ENCODE results near the gene FERMT3. TPM values are rescaled to one million over a fixed set of nuclear protein-coding genes. Genes with fewer than 3 reads are reported as not detected.

The FERMT3 gene
- total and polyA plus RNA-seq, 2 of the 13 experiments (the other 11 are each of a cell fraction or from before 2014, with no cell fraction given) = 0.29 TPM; not detected in 1

- no peaks in the 10 kb centered on the region for H3K9me3 ChIP-seq (ENCODE audit: low read length)
- intact Hi-C loops (cut with micrococcal nuclease; ENCODE audit: unreplicated experiment) = loop anchor here (5.0 to 10.0 kb wide), 2 partner anchors 56 to 119 kb away; partner anchors contain the start of genes CATSPERZ, ESRRA and FKBP2
- no peak; the same call in 1 of the 2 replicates for TF ChIP-seq GABPB1 (CRISPR knock-in tag; IDR thresholded peaks at IDR 0.05)
- TF ChIP-seq ZFP36L1 (CRISPR knock-in tag; IDR thresholded peaks at IDR 0.05) = no peak
- no peak; the same call in 1 of the 2 replicates for TF ChIP-seq RFX5 (IDR thresholded peaks at IDR 0.05; ENCODE audit: low read depth, low read length)
- no peak for TF ChIP-seq GZF1 (CRISPR knock-in tag; IDR thresholded peaks at IDR 0.05)
- no peak for TF ChIP-seq ZNF672 (CRISPR knock-in tag; IDR thresholded peaks at IDR 0.05)
- TF ChIP-seq ZNF138 (CRISPR knock-in tag; IDR thresholded peaks at IDR 0.05; ENCODE audit: low read depth) = no peak; the same call in 1 of the 2 replicates
- no peak for TF ChIP-seq SNAPC4 (CRISPR knock-in tag; IDR thresholded peaks at IDR 0.05)
- no peak for TF ChIP-seq E2F2 (CRISPR knock-in tag; IDR thresholded peaks at IDR 0.05; ENCODE audit: borderline replicate concordance)
- no peak for TF ChIP-seq NFRKB (IDR thresholded peaks at IDR 0.05)
- no peak for TF ChIP-seq ATF7-NPFF (CRISPR knock-in tag; IDR thresholded peaks at IDR 0.05; ENCODE audit: low read depth)
- TF ChIP-seq YY1 (IDR thresholded peaks at IDR 0.05; ENCODE audit: insufficient read depth, insufficient replicate concordance, low read depth, low read length) = peak; percentile 10
- TF ChIP-seq CREB3 (CRISPR knock-in tag; IDR thresholded peaks at IDR 0.05) = 0 out of 2 replicates have a peak, but pooled peaks have one; percentile 43
- peak; percentile 46 for TF ChIP-seq SALL1 (CRISPR knock-in tag; IDR thresholded peaks at IDR 0.05)
- TF ChIP-seq MBD4 (IDR thresholded peaks at IDR 0.05; ENCODE audit: borderline replicate concordance, low read length) = no peak
Observed at GRCh38 chr11:64185693-64186491, 20.6 kb upstream of the FERMT3 start, which contains the start of gene STIP1. STIP1 (plus strand) TSS chr11:64186171; CDS start chr11:64186262, 91 bp downstream.

More at GRCh38 chr11:64185693-64186491, 20.6 kb upstream of the FERMT3 start, which contains the start of gene STIP1:
- Histone ChIP-seq H3K79me2 (ENCODE audit: insufficient read depth, low read length) (peaks cover 6% of the 10 kb centered on the region), H2AFZ (ENCODE audit: low read length) (no peak within 1 kb of the TSS), H3K4me1 (ENCODE audit: insufficient read depth, low read length) (peaks cover 51% of the 10 kb centered on the region), H4K20me1 (ENCODE audit: insufficient read depth, low read length) (peaks cover 19% of the 10 kb centered on the region), H3K27ac (ENCODE audit: extremely low read length, insufficient read depth, low read length) (peak within 1 kb of the TSS; percentile 83), H3K36me3 (replicated peaks in 1 of 2; ENCODE audit: control insufficient read depth in 1 of 2, insufficient read depth in 2 of 2, low read length in 2 of 2) (peaks cover 2 to 3% of the 10 kb centered on the region in 2 experiments; a peak in 2 of 5 replicates), H3K27me3 (ENCODE audit: control insufficient read depth in 1 of 2, insufficient read depth in 2 of 2, low read length in 2 of 2) (no peaks in the 10 kb centered on the region), H3K4me3 (replicated peaks in 1 of 3; ENCODE audit: insufficient read depth in 1 of 3, low read depth in 2 of 3, low read length in 3 of 3) (peak within 1 kb of the TSS; percentile 60 to 75 (median 60)), H3K9ac (ENCODE audit: insufficient read depth, low read depth, low read length) (peak within 1 kb of the TSS; percentile 80), H3K4me2 (ENCODE audit: low read depth, low read length) (peak within 1 kb of the TSS; percentile 88)
- in situ Hi-C loops (cut with HindIII; ENCODE audit: extremely low pct_ligation_motif_present, low pct_unique_long_range_greater_than_20kb) = no loop called here
- peak; percentile 92 for ATAC-seq
- ChIA-PET POLR2A (interaction anchor here (0.6 to 2.7 kb wide), 30 partner anchors 10 to 694 kb away, joined by 3 to 31 read pairs (median 6); partner anchors contain the start of genes BAD, ESRRA, FERMT3 and FKBP2), CTCF (ENCODE audit: low intra/inter-chr PET ratio, low total read pairs) (no interaction called here)
- WGBS (ENCODE audit: low lambda C conversion rate) = 0% methylated on average over 9 of the region's 74 CpGs
- BruUV-seq (replicated peaks) = no TSS peak
- peak; percentile 99 for FAIRE-seq
- peak; percentile 100 for DNase-seq (ENCODE audit: low spot score)
